GM21360 (cell line): ENCODE results near the gene MNAT1.
"Not testable (repeated sequence)": the region's sequence is repeated elsewhere in the genome, so short reads cannot be mapped to it uniquely, and the experiment has no call there.

ENCODE experiments used
- ATAC-seq: cut with Tn5 transposase; IDR thresholded peaks from one replicate; pipeline ENCODE4 v1.9.1; 2021; ENCODE audit warnings: mild to moderate bottlenecking, moderate library complexity; ENCODE audit not compliant: unreplicated experiment

The MNAT1 gene

GRCh38 chr14:60734465-60735242, at the start of gene MNAT1:
Gene MNAT1 (plus strand): TSS chr14:60734761. CDS start chr14:60734863, 102 bp downstream.
- peak; percentile 90 for ATAC-seq

- ATAC-seq = no peak
Observed at GRCh38 chr14:60686865-60687264, 47.7 kb upstream of the MNAT1 start.

GRCh38 chr14:60691383-60692113, 43.0 kb upstream of the MNAT1 start:
- no peak for ATAC-seq

- no peak for ATAC-seq
Observed at GRCh38 chr14:60695327-60695726, 39.2 kb upstream of the MNAT1 start.

- no peak for ATAC-seq
Observed at GRCh38 chr14:60700598-60700997, 34.0 kb upstream of the MNAT1 start.

GRCh38 chr14:60705100-60705499, 29.5 kb upstream of the MNAT1 start:
- ATAC-seq = no peak

- no peak for ATAC-seq
Observed at GRCh38 chr14:60707858-60708257, 26.7 kb upstream of the MNAT1 start.

- ATAC-seq = no peak
Observed at GRCh38 chr14:60710494-60710893, 24.1 kb upstream of the MNAT1 start.

- no peak for ATAC-seq
Observed at GRCh38 chr14:60713513-60713912, 21.0 kb upstream of the MNAT1 start.

GRCh38 chr14:60720391-60720790, 14.2 kb upstream of the MNAT1 start:
- ATAC-seq = no peak

GRCh38 chr14:60720962-60721325, 13.6 kb upstream of the MNAT1 start:
- no peak for ATAC-seq

GRCh38 chr14:60721326-60722106, 13.0 kb upstream of the MNAT1 start:
- no peak for ATAC-seq

- no peak for ATAC-seq
Observed at GRCh38 chr14:60722107-60722356, 12.5 kb upstream of the MNAT1 start.

- ATAC-seq = no peak
Observed at GRCh38 chr14:60722357-60723115, 12.0 kb upstream of the MNAT1 start.

- ATAC-seq = no peak
Observed at GRCh38 chr14:60723116-60723906, 11.2 kb upstream of the MNAT1 start.

- ATAC-seq = no peak
Observed at GRCh38 chr14:60723907-60724618, 10.5 kb upstream of the MNAT1 start, which contains the start of gene SIX4. Gene SIX4 (minus strand): TSS chr14:60724351. CDS start chr14:60724074, 277 bp downstream.

GRCh38 chr14:60731291-60731690, 3.3 kb upstream of the MNAT1 start:
- ATAC-seq = not testable (repeated sequence)

- ATAC-seq = no peak
Observed at GRCh38 chr14:60732840-60733483, 1.6 kb upstream of the MNAT1 start.

GRCh38 chr14:60735416-60735815, 855 bp downstream of the MNAT1 start:
- ATAC-seq = no peak
